Activated T-helper 1 cell treated with anti-CD3 and anti-CD28 coated beads, Interleukin-2, amount 50 U/mL, for 16 hours (primary cell): ENCODE measurements around the gene CACNA1D.
"Not testable (repeated sequence)": the region's sequence is repeated elsewhere in the genome, so short reads cannot be mapped to it uniquely, and the experiment has no call there.

Source experiments
- DNase-seq, 2 donors: peaks; one replicate each; pipeline ENCODE4 v3.0.0-alpha.2; 2020; ENCODE audit warnings: low read depth in 1 of 2, low spot score in 1 of 2

The CACNA1D gene

GRCh38 chr3:53493963-53494791, at the start of gene CACNA1D:
Gene CACNA1D, plus strand, starts transcription at chr3:53494611. Its CDS starts 556 bp downstream, at chr3:53495167.
- no peak for DNase-seq

GRCh38 chr3:53457068-53457467, 37.3 kb upstream of the CACNA1D start:
- no peak for DNase-seq

GRCh38 chr3:53460326-53460725, 34.1 kb upstream of the CACNA1D start:
- no peak for DNase-seq

- DNase-seq, result no peak
These were observed 30.0 kb upstream of the CACNA1D start for GRCh38 chr3:53464424-53464823.

DNA sequence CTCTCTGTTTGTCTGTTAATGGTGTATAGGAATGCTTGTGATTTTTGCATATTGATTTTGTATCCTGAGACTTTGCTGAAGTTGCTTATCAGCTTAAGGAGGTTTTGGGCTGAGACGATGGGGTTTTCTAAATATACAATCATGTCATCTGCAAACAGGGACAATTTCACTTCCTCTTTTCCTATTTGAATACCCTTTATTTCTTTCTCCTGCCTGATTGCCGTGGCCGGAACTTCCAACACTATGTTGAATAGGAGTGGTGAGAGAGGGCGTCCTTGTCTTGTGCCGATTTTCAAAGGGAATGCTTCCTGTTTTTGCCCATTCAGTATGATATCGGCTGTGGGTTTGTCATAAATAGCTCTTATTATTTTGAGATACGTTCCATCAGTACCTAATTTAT, 24.7 kb upstream of the CACNA1D start:
- DNase-seq, result not testable (repeated sequence)

- no peak for DNase-seq
These were observed 21.0 kb upstream of the CACNA1D start for GRCh38 chr3:53473422-53473821.

DNA sequence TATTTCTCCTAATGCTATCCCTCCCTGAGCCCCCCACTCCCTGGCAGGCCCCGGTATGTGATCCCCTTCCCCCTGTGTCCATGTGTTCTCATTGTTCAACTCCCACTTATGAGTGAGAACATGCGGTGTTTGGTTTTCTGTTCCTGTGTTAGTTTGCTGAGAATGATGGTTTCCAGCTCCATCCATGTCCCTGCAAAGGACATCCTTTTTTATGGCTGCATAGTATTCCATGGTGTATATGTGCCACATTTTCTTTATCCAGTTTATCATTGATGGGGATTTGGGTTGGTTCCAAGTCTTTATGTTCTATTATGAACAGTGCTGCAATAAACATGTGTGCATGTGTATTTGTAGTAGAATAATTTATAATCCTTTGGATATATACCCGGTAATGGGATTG, 18.0 kb upstream of the CACNA1D start:
- DNase-seq, result not testable (repeated sequence)

- DNase-seq, result not testable (repeated sequence)
These were observed 16.7 kb upstream of the CACNA1D start for GRCh38 chr3:53477689-53478088.

DNA sequence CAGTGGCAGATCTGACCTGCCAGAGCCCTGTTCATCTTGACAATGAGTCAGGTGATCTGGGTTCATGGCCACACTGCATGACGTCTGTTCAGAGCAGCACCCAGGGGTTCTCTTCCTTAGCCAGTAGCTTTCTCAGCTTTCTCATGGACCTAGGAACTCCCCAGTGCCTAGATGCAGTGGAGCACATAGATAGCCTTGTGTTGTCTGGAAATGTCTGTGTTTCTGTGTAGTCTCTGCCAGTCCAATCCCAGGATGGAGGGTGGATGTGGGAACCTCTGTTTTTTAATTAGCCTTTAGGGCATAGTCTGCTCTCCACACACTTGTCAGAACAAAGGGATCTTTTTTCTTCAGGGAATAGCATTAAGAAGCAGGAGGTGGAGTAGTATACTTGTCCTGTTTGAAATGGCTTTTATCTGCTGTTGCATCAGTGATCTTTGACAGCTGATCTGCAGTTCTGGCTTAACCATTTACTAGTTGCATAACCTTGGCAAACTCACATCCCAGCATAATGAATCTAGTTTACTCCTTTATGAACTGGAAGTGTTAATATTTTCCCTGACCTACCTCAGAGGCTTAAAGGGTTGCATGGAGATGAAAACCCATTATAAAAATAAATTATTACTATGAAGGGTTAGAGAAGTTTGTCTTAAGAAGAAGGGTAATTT, 16.1 kb upstream of the CACNA1D start:
- no peak for DNase-seq

- no peak for DNase-seq
These were observed 15.3 kb upstream of the CACNA1D start for GRCh38 chr3:53478921-53479664.

DNA sequence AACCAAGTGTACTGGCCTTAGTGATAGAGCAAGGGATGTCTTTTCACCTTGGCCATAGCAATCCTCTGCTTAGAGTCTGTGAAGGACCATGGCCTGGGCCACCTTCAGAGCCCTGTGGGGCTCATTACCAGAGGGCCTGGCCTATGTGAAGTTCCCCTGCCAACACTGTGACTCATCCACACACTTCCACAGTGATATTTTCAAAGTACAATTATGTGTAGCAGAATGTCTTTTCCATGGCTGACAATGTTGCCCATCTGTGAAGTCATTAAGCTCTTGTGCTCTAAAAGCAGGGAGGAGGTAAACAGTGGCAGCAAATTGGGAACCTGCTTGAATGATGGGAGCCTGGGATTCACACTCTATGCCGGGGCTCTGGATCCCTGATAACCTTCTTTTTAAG, 12.2 kb upstream of the CACNA1D start:
- DNase-seq, result no peak

DNA sequence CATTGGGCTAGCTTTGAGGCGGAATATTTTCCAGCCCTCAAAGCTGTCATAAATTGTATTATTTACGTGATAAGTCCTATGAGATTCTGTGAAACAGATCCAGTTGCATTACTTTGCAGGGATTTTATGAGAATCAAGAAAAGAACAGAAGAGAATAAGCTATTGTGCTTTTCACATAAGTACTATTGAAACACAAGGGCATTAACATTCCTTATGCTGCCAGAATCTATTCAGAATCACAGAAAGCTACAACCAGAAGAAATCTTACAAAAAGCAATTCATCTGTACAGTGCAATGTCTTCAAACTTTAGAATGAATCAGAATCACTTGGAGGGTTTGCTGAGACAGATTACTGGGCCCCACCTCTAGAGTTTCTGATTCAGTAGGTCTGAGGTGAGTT, 10.6 kb upstream of the CACNA1D start:
- no peak for DNase-seq

GRCh38 chr3:53484984-53485383, 9.4 kb upstream of the CACNA1D start:
- no peak for DNase-seq

DNA sequence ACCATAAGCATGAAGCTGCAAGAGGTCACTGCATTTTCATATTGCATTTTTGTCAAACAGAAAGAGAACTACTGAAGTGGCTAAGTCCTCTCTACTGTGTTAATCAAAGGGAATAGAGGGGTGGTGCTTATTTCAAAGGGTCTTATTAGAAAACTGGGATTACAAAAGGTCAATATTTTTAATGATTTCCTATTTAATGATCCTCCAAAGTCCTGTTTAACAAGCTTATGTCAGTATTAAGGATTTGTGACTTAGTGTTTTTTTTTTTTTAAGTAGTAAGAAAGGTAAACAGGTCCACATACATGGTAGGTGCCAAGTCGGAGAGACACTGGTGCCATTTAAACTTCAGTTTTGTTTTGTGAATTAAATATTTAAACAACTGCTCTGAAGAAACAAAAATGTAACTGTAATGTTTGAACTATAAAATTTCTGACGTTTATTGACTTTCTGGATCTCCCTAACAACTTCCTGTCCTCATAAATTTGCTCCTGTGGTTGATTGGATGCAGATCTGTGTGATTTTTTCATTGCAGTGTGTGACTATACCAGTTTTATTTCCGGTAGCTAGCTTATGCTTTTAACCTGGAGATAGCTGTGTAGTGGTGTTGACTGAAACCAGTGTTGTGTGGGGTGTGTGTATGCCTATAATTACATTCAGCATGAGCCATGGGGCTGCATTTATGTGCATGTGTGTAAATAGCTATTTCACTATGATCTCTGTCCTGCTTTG, 8.6 kb upstream of the CACNA1D start:
- no peak for DNase-seq

- no peak for DNase-seq
These were observed 7.3 kb upstream of the CACNA1D start for GRCh38 chr3:53486961-53487654.

- no peak for DNase-seq
These were observed 5.0 kb upstream of the CACNA1D start for GRCh38 chr3:53489386-53489785.

DNA sequence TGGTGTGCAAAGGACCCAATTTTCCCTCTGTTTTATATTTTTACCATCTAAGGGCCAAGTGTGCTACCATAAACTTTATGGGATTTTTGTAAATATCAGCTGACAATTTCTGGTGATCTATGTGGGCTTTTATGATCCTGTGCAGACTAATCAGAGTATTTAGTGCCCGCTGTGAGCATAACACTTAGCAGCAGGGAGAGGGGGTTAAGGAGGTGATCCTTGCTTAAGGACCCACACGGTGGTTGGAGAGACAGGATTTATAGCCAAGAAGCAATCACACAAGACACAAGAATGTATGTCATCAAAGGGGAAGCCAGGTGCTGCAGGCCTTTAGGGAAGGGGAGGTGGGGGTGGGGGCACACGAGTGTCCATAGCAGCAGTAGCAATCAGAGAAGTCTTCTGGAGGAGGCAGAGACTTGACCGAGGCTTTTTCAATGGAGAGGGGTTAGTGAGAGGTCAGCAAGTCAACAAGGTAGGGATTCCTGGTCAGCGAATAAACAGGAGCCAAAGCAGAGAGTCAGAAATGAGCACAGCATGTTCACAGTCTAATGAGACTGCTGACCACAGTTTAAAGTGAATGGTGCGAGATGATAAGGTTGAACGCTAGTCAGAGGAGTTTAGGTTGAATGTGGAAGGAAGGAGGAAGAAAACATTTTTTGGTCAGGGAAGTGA, 4.5 kb upstream of the CACNA1D start:
- DNase-seq, result no peak

DNA sequence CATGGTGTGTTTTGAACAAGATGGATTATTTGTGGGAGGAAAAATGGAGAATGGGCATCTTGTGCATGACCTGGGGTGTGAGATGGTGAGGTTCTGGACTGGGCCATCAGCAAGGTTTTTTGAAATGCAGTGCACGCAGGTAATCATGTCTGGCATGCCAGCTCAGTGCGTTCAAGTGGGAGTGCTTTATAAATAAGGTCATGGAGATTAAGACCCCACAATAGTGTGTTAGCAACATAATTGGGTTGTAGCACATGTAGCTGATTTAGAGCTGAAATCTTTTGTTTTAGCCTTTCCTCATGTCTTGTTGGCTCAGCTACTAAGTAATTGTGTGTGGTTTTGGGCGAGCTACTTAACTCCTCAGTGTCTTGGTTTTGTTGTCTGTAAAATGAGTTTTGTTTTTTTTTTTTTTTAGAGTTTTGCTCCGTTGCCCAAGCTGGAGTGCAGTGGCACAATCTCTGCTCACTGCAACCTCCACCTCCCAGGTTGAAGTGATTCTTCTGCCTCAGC, 3.9 kb upstream of the CACNA1D start:
- no peak for DNase-seq

- no peak for DNase-seq
These were observed 3.1 kb upstream of the CACNA1D start for GRCh38 chr3:53491276-53491675.

DNA sequence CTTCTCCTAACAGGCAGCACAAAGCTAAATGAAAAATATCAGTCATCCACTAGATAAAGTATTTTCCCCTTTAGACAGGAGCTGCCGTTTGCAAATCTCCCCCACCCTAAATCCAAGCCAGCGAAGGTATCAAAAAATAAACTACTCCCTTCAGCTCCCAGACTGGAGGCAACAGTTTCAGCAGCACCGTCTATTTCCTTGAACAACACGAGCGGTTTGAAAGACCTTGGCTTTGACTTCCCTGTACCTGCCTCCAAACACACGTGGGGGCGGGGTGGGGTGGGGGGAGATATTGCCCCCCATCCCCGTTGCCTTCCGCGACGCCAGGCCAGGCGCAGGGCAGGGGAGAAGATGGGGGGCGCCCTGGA, 832 bp upstream of the CACNA1D start:
- no peak for DNase-seq
